Measurements from ENCODE around the gene CDCP1. TPM values are rescaled to one million over a fixed set of nuclear protein-coding genes. Genes with fewer than 3 reads are reported as not detected.

CDCP1 gene
- total RNA-seq, 1 donor from 2014 or later = 0.57 TPM

DNA sequence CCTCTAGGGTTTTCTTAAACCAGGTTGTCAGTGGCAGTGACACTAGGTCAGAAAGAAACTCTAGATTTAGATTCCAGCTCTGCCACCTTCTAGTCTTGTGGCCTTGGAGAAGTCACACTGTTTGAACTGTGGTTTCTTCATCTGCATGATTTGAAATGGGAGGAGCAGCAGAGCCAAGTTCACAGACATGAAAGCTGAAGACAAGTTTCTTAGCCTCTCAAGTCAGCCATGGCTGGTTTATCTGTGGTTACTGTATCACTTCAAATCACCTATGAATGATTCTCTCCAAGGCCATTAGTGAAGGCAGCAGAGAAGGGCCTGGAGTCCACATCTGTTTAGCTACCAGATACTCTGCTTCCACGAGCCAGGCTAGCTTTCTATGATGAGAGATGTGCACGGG, 104.5 kb downstream of the CDCP1 start:
- intact Hi-C loops (cut with DNase I) = loop anchor here (1.0 kb wide), 1 partner anchor 169 kb away; no protein-coding TSS in a partner anchor
- no peak for DNase-seq (ENCODE audit: low spot score)

DNA sequence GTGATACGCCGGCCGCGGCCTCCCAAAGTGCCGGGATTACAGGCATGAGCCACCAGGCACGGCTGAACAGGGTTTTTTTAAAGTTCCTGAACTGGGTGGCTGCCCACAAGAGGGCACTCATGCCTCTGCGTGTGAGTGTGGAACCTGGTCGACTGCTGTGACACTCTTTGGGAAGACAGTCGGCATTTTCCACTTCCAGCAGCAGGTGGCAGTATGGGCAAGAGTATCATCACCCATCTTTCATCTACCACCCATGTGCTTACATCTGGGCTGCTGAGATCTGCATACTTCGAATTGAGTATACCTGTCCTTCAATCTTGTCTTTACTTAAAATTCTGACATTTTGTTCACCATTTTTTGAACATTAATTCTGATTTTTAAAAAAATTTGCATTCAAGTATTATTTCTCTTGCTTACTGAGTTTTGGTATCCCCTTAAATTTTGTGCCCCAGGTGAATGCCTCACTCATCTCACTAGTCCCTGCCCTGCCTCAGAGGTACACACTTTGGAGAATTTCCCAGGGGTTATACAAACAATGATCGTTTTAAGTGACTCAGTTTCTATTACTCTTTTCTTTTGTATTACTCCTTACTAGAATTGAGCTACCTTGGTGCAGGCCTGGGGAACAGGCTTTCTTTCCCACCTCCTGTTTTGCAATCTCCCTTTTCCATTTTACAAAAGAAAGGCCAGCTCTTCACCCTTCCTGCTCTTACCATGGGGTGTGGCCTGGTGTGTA, 108.3 kb downstream of the CDCP1 start:
- peak; percentile 94 for DNase-seq (ENCODE audit: low spot score)
- intact Hi-C loops (cut with DNase I) = loop anchor here (2.0 to 10.0 kb wide), 3 partner anchors 46 to 617 kb away; no protein-coding TSS in a partner anchor

DNA sequence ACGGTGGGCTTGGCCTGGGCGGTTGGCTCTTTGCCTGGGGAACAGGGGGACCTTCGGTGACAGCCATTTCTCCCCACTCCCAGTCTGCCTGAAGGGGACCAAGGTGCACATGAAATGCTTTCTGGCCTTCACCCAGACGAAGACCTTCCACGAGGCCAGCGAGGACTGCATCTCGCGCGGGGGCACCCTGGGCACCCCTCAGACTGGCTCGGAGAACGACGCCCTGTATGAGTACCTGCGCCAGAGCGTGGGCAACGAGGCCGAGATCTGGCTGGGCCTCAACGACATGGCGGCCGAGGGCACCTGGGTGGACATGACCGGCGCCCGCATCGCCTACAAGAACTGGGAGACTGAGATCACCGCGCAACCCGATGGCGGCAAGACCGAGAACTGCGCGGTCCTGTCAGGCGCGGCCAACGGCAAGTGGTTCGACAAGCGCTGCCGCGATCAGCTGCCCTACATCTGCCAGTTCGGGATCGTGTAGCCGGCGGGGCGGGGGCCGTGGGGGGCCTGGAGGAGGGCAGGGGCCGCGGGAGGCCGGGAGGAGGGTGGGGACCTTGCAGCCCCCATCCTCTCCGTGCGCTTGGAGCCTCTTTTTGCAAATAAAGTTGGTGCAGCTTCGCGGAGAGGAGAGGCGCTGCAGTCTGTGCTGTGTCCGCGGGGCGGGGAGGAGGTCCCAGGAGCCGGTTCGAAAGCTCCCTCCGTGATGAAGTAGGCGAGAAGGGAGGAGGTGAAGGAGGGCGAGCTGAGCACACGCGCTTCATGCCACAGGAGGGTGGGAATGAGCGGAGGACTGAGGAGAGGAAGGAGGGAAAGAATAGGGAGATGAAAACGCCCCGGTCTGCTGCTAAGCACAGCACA, 110.5 kb downstream of the CDCP1 start:
- intact Hi-C loops (cut with DNase I) = loop anchor here (2.0 to 10.0 kb wide), 3 partner anchors 43 to 619 kb away; no protein-coding TSS in a partner anchor

DNA sequence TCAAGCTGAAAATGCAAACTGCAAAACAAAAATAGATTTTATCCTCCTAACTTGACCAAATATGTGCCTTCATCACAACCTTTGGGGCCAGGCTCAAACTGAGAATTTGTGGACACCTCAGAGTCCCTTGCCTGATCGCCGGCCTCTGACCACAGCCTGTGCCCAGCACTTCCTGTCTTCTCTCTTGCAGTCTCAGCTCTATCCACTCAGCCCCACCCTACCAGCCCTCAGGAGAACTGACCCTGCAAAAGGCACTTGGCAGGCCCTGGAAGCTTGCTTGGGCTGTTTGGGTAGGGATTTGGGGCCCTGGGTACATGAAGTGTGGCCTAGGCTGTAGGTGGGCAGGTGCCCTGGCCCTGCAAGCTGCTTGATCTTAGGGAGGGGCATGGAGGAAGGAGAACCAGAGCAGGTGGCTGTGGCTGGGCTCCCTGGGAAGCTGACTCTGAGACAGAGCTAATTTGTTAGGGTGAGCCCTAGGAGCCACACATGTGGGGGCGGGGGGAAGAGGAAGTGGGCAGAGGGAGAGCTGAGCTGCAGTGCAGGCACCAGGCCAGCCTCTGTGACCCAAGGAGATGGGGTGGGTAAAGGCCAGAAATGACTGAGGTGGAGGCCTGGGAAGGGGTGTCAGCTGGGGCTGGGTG, 111.4 kb downstream of the CDCP1 start:
- intact Hi-C loops (cut with DNase I) = loop anchor here (5.0 to 10.0 kb wide), 2 partner anchors 42 to 620 kb away; no protein-coding TSS in a partner anchor
- peak; percentile 84 for DNase-seq (ENCODE audit: low spot score)

More for the DNA sequence above, 110.5 kb downstream of the CDCP1 start:
- peak; percentile 79 for DNase-seq (ENCODE audit: low spot score)

DNA sequence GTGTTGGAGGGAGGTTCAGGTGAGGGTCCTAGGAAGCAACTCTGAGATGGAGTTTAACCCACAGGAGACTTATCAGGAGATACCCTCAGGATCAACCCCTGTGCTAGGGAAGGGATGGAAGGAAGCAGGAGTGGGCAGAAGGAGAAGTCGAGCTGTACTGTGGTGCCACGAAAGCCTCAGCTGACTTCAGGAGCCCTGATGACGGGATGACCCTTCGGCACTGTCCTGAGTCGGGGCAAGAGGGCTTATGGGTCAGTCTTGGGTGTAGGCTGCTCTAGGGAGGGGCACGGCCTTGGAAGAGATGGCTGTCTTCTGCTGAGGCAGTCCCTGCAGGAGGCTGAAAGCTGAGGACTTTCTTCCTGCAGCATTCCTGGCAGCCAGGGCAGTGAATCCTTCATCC, 112.4 kb downstream of the CDCP1 start:
- intact Hi-C loops (cut with DNase I) = loop anchor here (10.0 kb wide), 1 partner anchor 621 kb away; no protein-coding TSS in a partner anchor
- no peak for DNase-seq (ENCODE audit: low spot score)

Other genes with a start within 250 kb of the CDCP1 start
- gene ZDHHC3, start 170.2 kb downstream of the CDCP1 start, total RNA-seq = 43.8 TPM
- 29.6 TPM for gene EXOSC7, start 170.1 kb downstream of the CDCP1 start, total RNA-seq
- 77.1 TPM for gene CLEC3B, start 120.1 kb downstream of the CDCP1 start, total RNA-seq
- gene TMEM158, start 79.9 kb upstream of the CDCP1 start, total RNA-seq = 0.38 TPM
- gene LARS2, start 242.2 kb upstream of the CDCP1 start, total RNA-seq = 14.1 TPM

Data from cardiac septum (tissue), 1 donor.